Measurements from ENCODE around the gene FOXL3. TPM values are rescaled to one million over a fixed set of nuclear protein-coding genes. Genes with fewer than 3 reads are reported as not detected.

The FOXL3 gene
- total RNA-seq, 1 donor from 2014 or later, result not detected

GRCh38 chr7:290554-291372, 793 bp downstream of the FOXL3 start:
- TF ChIP-seq, protein P1, sequence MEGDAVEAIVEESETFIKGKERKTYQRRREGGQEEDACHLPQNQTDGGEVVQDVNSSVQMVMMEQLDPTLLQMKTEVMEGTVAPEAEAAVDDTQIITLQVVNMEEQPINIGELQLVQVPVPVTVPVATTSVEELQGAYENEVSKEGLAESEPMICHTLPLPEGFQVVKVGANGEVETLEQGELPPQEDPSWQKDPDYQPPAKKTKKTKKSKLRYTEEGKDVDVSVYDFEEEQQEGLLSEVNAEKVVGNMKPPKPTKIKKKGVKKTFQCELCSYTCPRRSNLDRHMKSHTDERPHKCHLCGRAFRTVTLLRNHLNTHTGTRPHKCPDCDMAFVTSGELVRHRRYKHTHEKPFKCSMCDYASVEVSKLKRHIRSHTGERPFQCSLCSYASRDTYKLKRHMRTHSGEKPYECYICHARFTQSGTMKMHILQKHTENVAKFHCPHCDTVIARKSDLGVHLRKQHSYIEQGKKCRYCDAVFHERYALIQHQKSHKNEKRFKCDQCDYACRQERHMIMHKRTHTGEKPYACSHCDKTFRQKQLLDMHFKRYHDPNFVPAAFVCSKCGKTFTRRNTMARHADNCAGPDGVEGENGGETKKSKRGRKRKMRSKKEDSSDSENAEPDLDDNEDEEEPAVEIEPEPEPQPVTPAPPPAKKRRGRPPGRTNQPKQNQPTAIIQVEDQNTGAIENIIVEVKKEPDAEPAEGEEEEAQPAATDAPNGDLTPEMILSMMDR (IDR thresholded peaks at IDR 0.05), result no peak
- Mint-ChIP-seq H3K36me3 (ENCODE audit: low read depth) (no peaks in the 10 kb centered on the region), H3K27ac (no peak overlapping the region), H3K4me1 (no peaks in the 10 kb centered on the region), H3K4me3 (no peak overlapping the region), H3K9me3 (no peaks in the 10 kb centered on the region), H3K27me3 (peaks cover 23% of the 10 kb centered on the region)
- no peak for DNase-seq
- ChIA-PET CTCF (no interaction called here), POLR2A (no interaction called here)
- intact Hi-C loops (cut with micrococcal nuclease), result no loop called here
- no peak for ATAC-seq (ENCODE audit: low read depth)

DNA sequence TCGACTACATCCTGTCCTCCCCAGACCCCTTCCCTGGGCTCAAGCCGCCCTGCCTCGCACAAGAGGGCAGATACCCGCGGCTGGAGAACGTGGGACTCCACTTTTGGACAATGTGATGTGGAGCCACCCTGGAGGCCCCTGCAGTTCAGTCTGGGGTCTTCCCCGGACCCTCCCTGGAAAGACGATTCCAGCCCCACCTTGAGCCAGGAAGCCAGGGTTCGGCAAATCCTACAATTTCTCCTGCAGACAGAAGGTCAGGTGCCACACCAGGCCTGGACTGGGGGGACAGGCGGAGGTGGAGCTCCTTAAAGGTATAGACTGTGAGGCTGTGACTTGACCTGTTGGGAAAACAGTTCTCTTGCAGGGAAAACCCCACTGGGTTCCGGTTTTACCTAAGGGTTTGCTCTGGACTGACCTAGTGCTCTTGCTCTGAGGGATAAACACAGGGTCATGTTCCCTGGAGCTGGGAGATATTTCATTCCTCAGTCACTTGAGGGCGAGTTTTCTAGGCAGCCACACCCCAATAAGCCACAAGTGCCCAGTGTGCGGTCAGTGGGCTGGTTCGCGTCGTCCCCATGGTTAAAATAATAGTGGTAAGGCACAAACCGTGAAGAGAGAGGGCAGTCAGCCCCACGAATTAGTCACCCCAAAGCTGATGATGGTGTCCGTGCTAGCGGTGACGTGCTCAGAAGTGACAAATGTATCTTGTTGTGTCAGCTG, 1.6 kb downstream of the FOXL3 start:
- ChIA-PET CTCF (no interaction called here), POLR2A (no interaction called here)
- Mint-ChIP-seq H3K36me3 (ENCODE audit: low read depth) (no peaks in the 10 kb centered on the region), H3K9me3 (no peaks in the 10 kb centered on the region), H3K27me3 (peaks cover 23% of the 10 kb centered on the region), H3K4me1 (no peaks in the 10 kb centered on the region), H3K4me3 (no peak overlapping the region), H3K27ac (no peak overlapping the region)
- ATAC-seq (ENCODE audit: low read depth), result no peak
- TF ChIP-seq, protein P1 (IDR thresholded peaks at IDR 0.05), result no peak
- intact Hi-C loops (cut with micrococcal nuclease), result no loop called here
- DNase-seq, result no peak

DNA sequence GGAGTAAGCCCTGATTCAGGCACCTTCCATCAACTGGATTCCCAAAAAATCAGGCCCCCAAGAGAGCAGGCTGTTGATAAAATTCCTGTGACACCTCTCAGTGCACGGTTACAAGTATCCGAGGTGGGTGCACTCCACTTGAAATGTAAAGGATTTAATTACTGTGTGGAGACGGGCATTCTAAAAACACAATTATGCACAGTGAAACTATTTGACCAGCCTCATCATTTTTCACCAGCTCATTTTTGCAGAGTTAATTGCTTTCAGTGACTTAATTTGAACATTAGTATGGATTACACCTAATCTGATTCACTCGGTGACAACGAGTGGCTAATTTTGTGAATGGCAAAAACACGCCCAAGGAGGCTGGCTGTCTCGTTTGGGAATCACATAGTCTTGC, 2.3 kb downstream of the FOXL3 start:
- TF ChIP-seq, protein P1 (IDR thresholded peaks at IDR 0.05), result no peak
- POLR2A ChIA-PET, result no interaction called here
- DNase-seq (no peak), ATAC-seq (ENCODE audit: low read depth) (no peak)
- Mint-ChIP-seq H3K4me1 (no peaks in the 10 kb centered on the region), H3K27ac (no peak overlapping the region), H3K4me3 (no peak overlapping the region), H3K27me3 (peaks cover 23% of the 10 kb centered on the region), H3K9me3 (no peaks in the 10 kb centered on the region), H3K36me3 (ENCODE audit: low read depth) (no peaks in the 10 kb centered on the region)
- intact Hi-C loops (cut with micrococcal nuclease), result no loop called here
- CTCF ChIA-PET, result no interaction called here

GRCh38 chr7:292826-293225, 2.9 kb downstream of the FOXL3 start:
- DNase-seq, result no peak
- Mint-ChIP-seq H3K27ac (no peak overlapping the region), H3K4me1 (no peaks in the 10 kb centered on the region), H3K27me3 (peaks cover 20% of the 10 kb centered on the region), H3K9me3 (no peaks in the 10 kb centered on the region), H3K36me3 (ENCODE audit: low read depth) (no peaks in the 10 kb centered on the region), H3K4me3 (no peak overlapping the region)
- TF ChIP-seq, protein P1 (IDR thresholded peaks at IDR 0.05), result no peak
- ATAC-seq (ENCODE audit: low read depth), result no peak
- ChIA-PET CTCF (no interaction called here), POLR2A (no interaction called here)
- intact Hi-C loops (cut with micrococcal nuclease), result no loop called here

GRCh38 chr7:293681-294439, 3.9 kb downstream of the FOXL3 start:
- Mint-ChIP-seq H3K36me3 (ENCODE audit: low read depth) (no peaks in the 10 kb centered on the region), H3K27me3 (peaks cover 12% of the 10 kb centered on the region), H3K27ac (no peak overlapping the region), H3K4me3 (no peak overlapping the region), H3K9me3 (no peaks in the 10 kb centered on the region), H3K4me1 (no peaks in the 10 kb centered on the region)
- DNase-seq (no peak), ATAC-seq (ENCODE audit: low read depth) (no peak)
- intact Hi-C loops (cut with micrococcal nuclease), result no loop called here
- TF ChIP-seq, protein P1 (IDR thresholded peaks at IDR 0.05), result no peak
- CTCF ChIA-PET, result no interaction called here
- POLR2A ChIA-PET, result no interaction called here
